ENCODE measurements around the gene MMP13. TPM values are rescaled to one million over a fixed set of nuclear protein-coding genes. Genes with fewer than 3 reads are reported as not detected.
"Not testable (repeated sequence)": the region's sequence is repeated elsewhere in the genome, so short reads cannot be mapped to it uniquely, and the experiment has no call there.

MMP13 gene
- total RNA-seq, 8 experiments from 2014 or later: 0.20 to 1.2 (median 0.66) TPM; not detected in 5

DNA sequence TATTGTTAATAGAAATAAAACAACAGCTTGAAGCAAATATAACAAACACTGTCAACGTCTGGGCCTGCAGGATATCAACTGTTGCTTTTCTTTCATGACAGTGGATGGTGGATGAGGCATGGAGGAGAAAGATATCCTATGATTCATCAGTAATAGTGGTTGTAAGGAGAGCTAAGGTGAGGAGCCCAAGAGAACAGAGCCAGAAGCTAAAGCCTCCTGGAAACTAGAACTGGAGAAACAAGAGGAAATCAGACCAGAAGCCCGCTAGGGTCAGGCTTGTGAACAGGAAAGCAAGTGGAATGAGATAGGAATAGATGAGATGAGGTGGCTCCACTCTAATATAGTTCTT lies 43.1 kb downstream of the MMP13 start:
- Histone ChIP-seq H3K27ac (no peak overlapping the region), H3K4me1 (replicated peaks in 1 of 2) (no peaks in the 10 kb centered on the region), H3K4me3 (no peak overlapping the region)
- in situ Hi-C loops (cut with MboI; ENCODE audit: low pct_unique_long_range_greater_than_20kb in 2 of 9, low sequenced_read_pairs in 9 of 9, unreplicated experiment in 9 of 9): no loop called here
- ATAC-seq (replicated peaks in 6 of 8): no peak
- 40 to 100% (median 81%) methylated on average over 1 to 2 of the region's 2 CpGs; no CpG with 5 or more reads in 2 of the 10 experiments for WGBS, 10 experiments

DNA sequence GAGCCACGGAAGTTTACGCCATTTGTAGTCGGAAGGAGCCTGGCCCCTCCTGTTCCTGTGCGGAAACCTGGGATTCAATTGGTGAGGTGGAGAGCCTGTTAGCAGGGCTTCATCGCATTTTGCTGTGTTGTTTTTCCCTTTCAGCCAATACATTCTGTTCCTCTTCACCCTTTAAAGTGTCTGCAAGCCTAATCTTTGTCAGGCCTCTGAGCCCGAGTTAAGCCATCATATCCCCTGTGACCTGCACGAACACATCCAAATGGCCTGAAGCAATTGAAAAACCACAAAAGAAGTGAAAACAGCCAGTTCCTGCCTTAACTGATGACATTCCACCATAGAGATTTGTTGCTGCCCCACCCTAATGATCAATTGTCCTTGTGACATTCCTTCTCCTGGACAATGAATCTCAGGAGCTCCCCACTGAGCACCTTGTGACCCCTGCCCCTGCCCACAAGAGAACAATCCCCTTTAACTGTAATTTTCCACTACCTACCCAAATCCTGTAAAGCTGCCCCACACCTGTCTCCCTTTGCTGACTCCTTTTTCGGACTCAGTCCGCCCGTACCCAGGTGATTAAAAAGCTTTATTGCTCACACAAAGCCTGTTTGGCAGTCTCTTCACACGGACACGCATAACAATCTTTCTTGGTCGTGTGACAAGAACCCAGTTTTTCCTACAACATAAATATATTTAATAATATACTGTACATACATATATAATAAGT lies 43.6 kb downstream of the MMP13 start:
- Histone ChIP-seq H3K4me1 (replicated peaks in 1 of 2) (no peaks in the 10 kb centered on the region), H3K27ac (no peak overlapping the region), H3K4me3 (no peak overlapping the region)
- in situ Hi-C loops (cut with MboI; ENCODE audit: low pct_unique_long_range_greater_than_20kb in 2 of 9, low sequenced_read_pairs in 9 of 9, unreplicated experiment in 9 of 9): no loop called here
- ATAC-seq (replicated peaks in 6 of 8): no peak
- WGBS, 10 experiments: 40 to 100% (median 89%) methylated on average over 1 to 11 of the region's 13 CpGs; no CpG with 5 or more reads in 2 of the 10 experiments

DNA sequence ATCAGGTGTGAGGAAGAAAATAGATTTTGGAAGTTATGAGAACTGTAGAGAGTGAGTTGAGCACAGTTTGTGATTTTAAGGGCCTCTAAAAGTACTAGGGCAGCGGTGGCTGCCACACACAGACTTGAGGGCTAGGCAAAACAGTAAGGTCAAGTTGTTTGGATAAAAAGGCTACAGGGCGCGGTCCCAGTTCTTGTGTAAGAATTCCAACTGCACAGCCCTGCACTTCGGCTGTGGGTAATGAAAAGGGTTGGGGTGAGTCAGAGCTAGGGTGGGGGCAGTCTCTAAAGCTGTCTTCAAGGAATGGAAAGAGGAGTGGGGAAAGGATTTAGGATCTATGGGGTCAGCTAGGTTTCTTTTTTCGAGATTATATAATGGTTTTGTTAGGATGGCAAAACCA lies 49.7 kb downstream of the MMP13 start:
- 80% methylated on average over 1 of the region's 5 CpGs; no CpG with 5 or more reads in 9 of the 10 experiments for WGBS, 10 experiments
- H3K4me1 ChIP-seq (replicated peaks in 1 of 2); H3K27ac ChIP-seq; ATAC-seq (replicated peaks in 6 of 8); H3K4me3 ChIP-seq; in situ Hi-C loops (cut with MboI; ENCODE audit: low pct_unique_long_range_greater_than_20kb in 2 of 9, low sequenced_read_pairs in 9 of 9, unreplicated experiment in 9 of 9): not testable (repeated sequence)

DNA sequence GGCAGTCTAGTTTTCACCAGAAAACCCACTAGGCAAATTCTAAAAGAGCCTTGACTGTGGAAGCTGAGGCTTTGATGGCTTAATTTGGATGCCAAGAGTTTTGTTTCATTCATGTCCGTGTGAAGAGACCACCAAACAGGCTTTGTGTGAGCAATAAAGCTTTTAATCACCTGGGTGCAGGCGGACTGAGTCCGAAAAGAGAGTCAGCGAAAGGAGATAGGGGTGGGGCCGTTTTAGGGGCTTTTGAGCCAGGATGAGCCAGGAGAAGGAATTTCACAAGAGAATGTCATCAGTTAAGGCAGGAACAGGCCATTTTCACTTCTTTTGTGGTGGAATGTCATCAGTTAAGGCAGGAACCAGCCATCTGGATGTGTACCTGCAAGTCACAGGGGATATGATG lies 51.6 kb downstream of the MMP13 start:
- ATAC-seq (replicated peaks in 6 of 8); in situ Hi-C loops (cut with MboI; ENCODE audit: low pct_unique_long_range_greater_than_20kb in 2 of 9, low sequenced_read_pairs in 9 of 9, unreplicated experiment in 9 of 9); H3K4me1 ChIP-seq (replicated peaks in 1 of 2); H3K27ac ChIP-seq; H3K4me3 ChIP-seq: not testable (repeated sequence)
- 39 to 85% (median 74%) methylated on average over 3 to 4 of the region's 5 CpGs; no CpG with 5 or more reads in 4 of the 10 experiments for WGBS, 10 experiments

DNA sequence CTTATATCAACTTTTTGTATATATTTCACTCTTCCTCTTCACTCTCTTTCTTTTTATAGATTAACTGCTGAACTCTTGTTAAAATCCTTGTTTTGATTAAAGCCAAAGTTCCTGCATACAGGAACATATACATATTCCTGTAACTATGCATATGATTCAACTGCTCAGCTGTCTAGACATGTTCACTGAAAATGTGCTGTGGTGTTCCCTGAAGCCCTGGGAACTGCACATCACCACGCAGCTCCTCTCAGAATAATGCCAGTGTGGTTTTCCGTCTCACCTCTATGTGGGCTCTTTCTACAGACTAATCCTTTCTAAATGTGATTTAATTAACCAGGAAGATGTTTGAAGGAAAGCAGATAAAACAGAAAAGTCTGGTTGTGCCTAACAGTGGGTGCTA lies 55.2 kb downstream of the MMP13 start:
- H3K4me3 ChIP-seq: no peak overlapping the region
- no peak overlapping the region for H3K27ac ChIP-seq
- H3K4me1 ChIP-seq (replicated peaks in 1 of 2): no peaks in the 10 kb centered on the region
- ATAC-seq (replicated peaks in 6 of 8): peak in 3 of 8 experiments; percentile 95 to 99 (median 98)
- in situ Hi-C loops (cut with MboI; ENCODE audit: low pct_unique_long_range_greater_than_20kb in 2 of 9, low sequenced_read_pairs in 9 of 9, unreplicated experiment in 9 of 9): no loop called here
- WGBS, 10 experiments: 17 to 100% (median 65%) methylated on average over 1 to 2 of the region's 2 CpGs; no CpG with 5 or more reads in 3 of the 10 experiments

Other genes starting within 250 kb of the MMP13 start
- gene MMP27, start 250.0 kb downstream of the MMP13 start, total RNA-seq: under 1 TPM in 1 of 8 experiments, not detected in 7; 0.20 TPM
- under 1 TPM in 5 of 8 experiments, not detected in 3; 0.10 to 0.32 (median 0.21) TPM for gene MMP8, start 230.8 kb downstream of the MMP13 start, total RNA-seq
- 1 to 10 TPM in 1 of 8 experiments, not detected in 7; 1.9 TPM for gene MMP10, start 175.1 kb downstream of the MMP13 start, total RNA-seq
- gene MMP1, start 157.6 kb downstream of the MMP13 start, total RNA-seq: 1 to 10 TPM in 2 of 8 experiments, under 1 TPM in 2, not detected in 4; 0.61 to 2.6 (median 1.0) TPM
- 1 to 10 TPM in 2 of 8 experiments, under 1 TPM in 1, not detected in 5; 0.36 to 5.8 (median 2.6) TPM for gene MMP3, start 112.1 kb downstream of the MMP13 start, total RNA-seq
- 10 to 100 TPM in 1 of 8 experiments, under 1 TPM in 2, not detected in 5; 0.29 to 44.6 (median 0.85) TPM for gene MMP12, start 80.8 kb downstream of the MMP13 start, total RNA-seq
- 10 to 100 TPM; 39.0 to 78.0 (median 52.2) TPM for gene DCUN1D5, start 136.4 kb upstream of the MMP13 start, total RNA-seq
- 10 to 100 TPM; 19.7 to 51.0 (median 33.2) TPM for gene DYNC2H1, start 153.7 kb upstream of the MMP13 start, total RNA-seq